ENCODE data around the gene SEL1L.

DNA sequence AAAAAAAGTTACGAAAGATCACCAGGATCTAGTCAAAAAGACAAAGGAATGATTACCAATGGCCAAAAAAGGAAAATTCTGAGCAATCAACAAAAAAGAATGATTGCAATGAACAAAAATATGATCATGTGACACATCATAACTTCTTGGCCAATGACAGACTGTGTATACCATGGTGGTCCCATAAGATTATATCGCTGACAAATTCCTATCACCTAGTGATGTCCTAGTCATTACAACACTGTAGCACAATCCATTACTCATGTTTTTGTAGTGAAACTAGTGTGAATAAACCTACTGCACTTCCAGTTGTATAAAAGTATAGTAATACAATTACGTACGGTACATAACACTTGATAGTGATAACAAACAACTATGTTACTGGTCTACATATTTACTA, 12.3 kb downstream of the SEL1L start:
- TF ChIP-seq, protein P1, sequence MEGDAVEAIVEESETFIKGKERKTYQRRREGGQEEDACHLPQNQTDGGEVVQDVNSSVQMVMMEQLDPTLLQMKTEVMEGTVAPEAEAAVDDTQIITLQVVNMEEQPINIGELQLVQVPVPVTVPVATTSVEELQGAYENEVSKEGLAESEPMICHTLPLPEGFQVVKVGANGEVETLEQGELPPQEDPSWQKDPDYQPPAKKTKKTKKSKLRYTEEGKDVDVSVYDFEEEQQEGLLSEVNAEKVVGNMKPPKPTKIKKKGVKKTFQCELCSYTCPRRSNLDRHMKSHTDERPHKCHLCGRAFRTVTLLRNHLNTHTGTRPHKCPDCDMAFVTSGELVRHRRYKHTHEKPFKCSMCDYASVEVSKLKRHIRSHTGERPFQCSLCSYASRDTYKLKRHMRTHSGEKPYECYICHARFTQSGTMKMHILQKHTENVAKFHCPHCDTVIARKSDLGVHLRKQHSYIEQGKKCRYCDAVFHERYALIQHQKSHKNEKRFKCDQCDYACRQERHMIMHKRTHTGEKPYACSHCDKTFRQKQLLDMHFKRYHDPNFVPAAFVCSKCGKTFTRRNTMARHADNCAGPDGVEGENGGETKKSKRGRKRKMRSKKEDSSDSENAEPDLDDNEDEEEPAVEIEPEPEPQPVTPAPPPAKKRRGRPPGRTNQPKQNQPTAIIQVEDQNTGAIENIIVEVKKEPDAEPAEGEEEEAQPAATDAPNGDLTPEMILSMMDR (IDR thresholded peaks at IDR 0.05; ENCODE audit: low read length): no peak
- no peak for TF ChIP-seq EZH2 (IDR thresholded peaks at IDR 0.05; ENCODE audit: borderline replicate concordance, low read length)

All from OCI-LY1 (cell line).